ENCODE results near the gene FBXW8. TPM values are rescaled to one million over a fixed set of nuclear protein-coding genes. Genes with fewer than 3 reads are reported as not detected.
A peak's percentile ranks its signal among the peaks of the same experiment; 100 is the strongest.

FBXW8 gene
- total RNA-seq, 1 experiment from 2014 or later = 18.3 TPM

DNA sequence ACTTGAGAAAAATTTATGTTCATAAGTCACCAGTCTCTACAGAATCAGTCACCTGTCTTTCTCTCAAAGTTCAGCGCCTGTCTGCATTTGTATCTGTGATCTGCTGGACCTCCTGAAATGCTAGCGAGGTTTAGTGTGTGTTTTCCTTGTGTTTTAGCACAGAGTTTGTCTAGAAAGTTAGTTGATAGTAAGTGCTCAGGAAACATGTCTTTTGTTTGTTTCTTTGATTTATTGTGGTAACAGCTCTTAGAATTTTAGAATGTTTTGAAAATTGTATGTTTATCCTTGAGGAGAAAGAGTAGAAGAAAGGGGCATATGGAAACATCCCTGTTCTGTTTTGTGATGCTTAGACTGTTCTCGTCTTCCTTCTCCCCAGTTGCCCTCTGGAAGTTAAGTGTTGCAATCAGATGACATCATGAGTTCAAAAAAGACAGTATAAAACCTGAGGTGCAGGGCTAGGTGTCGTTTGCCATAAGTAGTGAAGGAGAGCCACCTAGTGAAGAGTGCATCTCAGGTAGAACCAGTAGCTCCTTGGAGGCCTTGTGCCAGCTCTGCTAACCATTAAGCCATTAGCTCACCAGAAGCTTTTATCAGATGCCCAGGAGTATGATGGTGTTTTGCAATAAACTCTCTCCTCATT, 44.8 kb downstream of the FBXW8 start:
- DNase-seq (ENCODE audit: low read depth) = peak; percentile 18

DNA sequence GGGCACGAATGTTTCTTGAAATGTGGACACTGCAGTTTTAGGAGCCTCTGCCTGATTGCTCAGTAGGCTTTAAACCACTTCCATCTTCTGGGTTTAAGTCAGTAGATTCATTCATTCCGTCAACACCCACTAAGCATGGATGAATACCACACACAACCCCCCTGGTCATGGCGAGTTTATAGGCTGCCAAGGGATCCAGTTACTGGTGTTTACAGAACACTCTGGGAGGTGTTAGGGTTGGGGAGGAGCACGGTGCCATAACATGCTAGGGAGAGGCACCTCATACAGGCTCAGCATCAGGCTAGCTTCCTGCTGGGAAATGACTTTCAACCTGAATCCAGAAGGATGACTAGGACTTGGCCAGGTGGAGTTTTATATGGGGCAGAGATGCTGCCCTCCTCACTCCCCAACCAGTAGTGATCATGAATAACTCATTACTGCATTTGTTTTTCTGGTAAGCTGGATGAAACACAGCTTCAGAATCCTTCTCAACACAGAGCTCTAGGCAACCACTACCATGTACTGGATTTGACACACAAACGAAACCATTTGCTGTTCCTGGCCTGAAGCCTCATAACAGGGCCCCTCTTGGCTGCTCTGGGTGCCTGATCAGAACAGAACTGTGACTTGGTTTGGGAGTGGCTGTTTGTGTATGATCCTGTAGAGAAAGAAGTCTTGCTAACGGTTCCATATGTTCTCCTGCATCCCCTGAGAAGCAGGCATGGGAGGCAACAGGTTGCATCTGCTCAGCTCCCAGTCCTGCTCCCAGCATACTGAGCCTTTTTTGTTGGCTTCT, 47.9 kb downstream of the FBXW8 start:
- no peak for DNase-seq (ENCODE audit: low read depth)

- no peak for DNase-seq (ENCODE audit: low read depth)
Measured at GRCh38 chr12:116959198-116959460, 48.4 kb downstream of the FBXW8 start.

DNA sequence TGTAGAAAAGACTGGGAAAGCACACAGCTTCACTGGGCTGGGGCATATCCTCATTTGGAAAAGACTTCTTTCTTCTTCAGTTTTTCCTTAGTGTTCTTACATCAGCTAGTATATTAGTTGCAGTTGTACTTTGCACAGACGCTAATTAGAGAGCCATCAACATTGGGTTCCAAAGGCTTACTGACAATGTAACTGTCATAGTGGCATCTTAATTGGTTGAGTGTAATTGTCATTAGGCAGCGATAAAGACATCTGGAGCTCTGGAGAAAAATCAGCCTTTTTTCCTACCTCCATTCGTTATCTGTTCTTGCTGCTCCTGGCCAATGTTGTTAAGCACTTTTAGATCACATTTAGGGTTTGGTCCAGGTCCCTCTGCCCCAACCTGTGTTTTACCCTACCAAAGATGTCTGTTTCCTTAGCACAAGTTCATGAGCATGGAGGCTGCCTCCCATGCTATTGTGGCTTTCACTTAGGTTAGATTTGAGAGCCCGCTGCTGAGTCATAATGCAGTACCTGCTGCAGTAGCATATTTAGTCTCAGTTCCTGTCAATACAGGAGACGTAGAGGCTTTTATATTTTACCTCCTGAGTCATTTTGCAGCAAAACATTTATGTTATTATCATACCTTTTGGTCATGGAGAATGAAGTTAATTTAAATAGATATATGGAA, 49.2 kb downstream of the FBXW8 start:
- no peak for DNase-seq (ENCODE audit: low read depth)

- DNase-seq (ENCODE audit: low read depth) = no peak
Measured at GRCh38 chr12:116962197-116962596, 51.4 kb downstream of the FBXW8 start.

GRCh38 chr12:116962783-116963356, 52.1 kb downstream of the FBXW8 start:
- no peak for DNase-seq (ENCODE audit: low read depth)

DNA sequence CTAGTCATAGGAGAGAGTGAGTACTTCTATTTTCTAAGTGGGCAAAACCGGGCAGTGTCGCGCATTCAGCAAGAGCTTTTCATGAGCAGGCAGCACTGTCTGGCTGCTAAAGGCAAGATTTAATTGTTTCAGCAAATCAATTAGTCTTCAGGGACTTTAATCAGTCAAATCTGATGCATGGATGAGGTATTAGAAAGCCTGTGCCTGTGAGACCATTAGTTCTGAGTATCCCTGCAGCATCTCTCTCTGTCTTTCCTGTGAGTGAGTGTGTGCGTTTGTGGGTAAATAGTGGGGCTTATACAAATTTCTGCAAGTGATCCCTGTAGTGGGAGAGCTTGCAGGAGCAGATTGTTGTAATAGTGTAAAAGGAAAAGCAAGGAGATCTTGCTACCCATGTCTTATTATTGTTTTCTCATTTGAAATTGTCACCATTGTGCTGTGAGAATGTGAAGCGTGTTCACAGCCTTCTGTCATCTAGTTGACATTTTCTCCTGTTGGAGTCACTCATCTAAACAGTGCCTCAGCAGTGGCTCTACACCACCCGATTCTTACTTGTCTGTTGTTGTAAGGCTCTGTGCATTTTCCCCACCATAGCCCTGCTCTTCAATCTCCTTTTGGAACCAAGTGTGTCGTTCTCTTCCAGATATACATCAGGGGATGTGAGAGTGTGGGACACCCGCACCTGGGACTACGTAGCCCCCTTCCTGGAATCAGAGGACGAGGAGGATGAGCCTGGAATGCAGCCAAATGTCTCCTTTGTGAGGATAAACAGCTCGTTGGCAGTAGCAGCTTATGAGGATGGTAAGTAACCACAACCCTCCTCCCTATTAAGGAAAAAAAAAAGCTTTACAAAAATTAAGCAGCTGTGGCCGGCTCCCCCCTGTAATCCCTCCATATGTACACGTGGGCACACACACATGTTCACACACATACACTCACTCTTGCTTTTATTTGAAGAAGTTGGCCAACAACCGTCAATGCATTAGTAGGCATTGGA, 53.6 kb downstream of the FBXW8 start:
- no peak for DNase-seq (ENCODE audit: low read depth)

DNA sequence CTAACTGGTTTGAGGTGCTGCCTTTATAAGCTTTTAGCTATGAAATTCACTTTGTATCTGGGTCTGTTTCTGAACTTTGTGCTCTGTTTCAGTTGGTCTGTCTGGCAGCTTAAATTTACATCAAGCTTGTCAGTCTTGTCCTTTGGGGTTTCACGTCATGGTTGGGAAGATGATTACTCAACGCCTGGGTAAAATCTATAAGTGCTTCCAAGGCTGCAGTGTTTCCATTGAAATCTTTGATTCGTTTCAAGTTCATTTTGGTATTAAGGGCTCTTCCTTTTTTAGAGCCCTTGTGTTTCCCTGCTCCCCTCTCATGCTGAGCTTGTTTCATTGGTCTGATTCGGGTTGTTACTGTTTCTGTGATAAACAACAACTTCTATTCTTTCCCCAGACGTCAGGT, 58.2 kb downstream of the FBXW8 start:
- no peak for DNase-seq (ENCODE audit: low read depth)

DNA sequence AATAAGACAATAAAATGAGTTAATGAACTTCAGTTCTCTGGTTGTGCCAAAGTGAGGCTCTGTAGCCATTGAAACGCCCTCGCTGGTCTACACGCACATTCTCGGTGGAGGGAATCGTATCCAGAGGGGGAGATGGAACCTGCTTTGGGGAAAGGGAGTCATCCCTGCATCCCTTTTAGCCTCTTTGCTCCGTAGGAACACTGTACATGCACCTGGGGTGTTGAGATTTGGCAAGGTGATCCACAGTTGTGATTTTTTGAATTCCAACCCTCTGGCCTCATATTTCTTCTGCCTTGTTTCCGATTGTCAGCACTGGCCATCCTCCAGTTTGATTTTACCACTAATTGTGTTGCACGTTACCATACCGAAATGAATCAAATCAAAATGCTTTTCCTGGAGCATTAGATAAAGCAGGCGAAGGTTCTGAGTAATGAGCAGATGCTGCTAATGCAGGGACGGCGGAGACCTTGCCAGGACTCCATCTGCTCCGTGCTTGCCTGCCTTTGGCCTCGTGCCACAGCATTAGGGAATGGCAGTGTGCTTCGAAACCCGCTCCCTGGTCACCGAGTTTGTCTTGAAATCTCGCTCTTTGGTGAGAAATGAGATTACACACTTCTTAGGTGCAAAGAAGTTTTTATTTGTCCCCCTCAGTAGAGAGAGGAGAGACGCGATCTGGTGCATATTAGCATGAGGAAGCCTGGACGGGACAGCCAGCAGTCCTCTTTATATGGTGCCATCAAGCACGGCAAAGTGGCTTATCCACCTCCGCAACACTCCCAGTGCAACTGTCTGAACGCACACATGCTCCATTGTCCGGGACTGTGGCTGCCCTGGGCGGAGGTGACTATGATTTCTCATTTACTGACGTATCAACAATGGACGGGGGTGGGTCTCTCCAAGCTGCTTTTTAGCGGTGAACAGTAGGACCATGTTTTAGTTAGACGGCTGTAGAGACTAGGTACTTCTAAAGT, 59.1 kb downstream of the FBXW8 start:
- no peak for DNase-seq (ENCODE audit: low read depth)

- no peak for DNase-seq (ENCODE audit: low read depth)
Measured at GRCh38 chr12:116971222-116971621, 60.5 kb downstream of the FBXW8 start.

DNA sequence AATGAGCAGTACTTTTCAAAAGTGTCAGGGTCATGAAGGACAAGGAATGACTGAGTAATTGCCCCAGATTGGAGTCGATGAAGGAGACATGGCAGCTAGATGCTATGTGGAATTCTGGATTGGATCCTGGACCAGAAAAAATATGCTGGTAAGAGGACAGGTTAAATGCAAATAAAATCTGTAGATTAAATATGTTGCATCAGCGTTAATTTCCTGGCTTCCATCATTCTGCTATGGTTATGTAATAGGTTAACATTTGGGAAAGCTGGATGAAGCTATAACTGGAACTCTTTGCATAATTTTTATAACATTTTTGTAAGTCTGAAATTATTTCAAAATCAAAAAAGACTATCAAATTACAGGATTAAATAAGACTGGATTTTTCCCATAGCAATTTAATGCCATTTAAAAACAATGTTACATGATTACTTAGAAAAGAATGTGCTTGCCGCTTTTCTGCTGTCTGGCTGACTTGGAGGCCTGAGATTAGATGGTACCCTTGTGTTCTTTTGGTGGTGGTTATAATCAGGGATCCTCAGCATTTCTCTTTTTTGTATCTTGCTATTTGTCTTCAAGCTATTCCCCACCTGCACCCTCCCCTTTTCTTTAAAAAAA, 65.1 kb downstream of the FBXW8 start:
- DNase-seq (ENCODE audit: low read depth) = peak; percentile 51

- DNase-seq (ENCODE audit: low read depth) = no peak
Measured at GRCh38 chr12:116977465-116978380, 67.0 kb downstream of the FBXW8 start.

- DNase-seq (ENCODE audit: low read depth) = peak; percentile 58
Measured at GRCh38 chr12:116978791-116979508, 68.2 kb downstream of the FBXW8 start.

- DNase-seq (ENCODE audit: low read depth) = no peak
Measured at GRCh38 chr12:116980083-116980482, 69.3 kb downstream of the FBXW8 start.

DNA sequence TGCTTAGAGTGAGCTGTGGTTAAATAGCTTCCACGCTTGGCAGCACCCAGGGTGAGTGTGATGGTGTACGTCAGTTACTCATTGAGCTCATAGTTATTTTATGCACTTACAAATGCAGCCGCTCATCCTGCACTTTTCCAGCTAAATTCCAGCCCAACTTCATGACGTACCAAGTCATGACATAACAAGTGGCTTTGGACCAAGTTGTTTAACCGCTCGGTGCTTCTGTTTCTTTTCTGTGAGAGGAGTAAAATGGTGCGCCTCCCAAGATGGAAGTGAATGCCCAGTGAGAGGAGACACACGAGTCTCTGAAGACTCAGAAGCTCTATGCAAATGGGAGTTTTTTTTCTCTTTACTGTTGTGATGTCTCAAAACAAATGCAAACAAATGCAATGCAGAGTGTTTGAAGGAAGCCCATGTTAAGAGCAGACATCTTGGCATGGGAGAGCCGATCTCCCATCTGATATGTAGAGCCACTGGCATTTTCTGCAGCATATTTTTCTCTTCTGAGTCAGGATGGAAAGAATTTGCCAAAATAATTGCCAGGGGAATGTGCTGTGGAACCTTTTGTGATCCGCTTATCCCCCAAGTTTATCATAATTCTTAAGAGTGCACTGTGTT, 72.2 kb downstream of the FBXW8 start:
- peak; percentile 15 for DNase-seq (ENCODE audit: low read depth)

DNA sequence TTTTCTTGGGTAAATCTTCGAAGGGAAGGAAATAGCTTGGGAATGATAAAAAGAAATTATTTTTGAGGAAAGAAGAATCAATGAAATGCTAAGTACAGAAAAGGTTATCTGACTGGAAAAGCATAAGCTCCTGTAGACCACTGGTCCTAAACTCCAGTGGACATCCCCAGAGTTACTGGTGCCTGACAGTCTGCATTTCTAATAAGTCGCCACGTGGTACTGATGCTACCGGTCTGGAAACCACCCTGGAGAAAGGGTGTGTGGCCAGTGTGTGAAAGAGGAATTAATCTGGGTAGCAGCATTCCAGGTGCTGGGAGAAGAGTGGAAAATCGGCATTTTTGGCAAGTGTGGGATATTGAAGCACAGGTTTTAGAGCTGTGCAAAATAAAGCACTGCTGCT, 73.3 kb downstream of the FBXW8 start:
- DNase-seq (ENCODE audit: low read depth) = no peak

GRCh38 chr12:116990329-116990728, 79.6 kb downstream of the FBXW8 start:
- DNase-seq (ENCODE audit: low read depth) = no peak

Measured in LHCN-M2 (cell line).